IMR-90 (cell line): ENCODE measurements around the gene DSP. TPM values are rescaled to one million over a fixed set of nuclear protein-coding genes. Genes with fewer than 3 reads are reported as not detected.

Source experiments
- ATAC-seq: fragments of 200-7000 bp; cut with Tn5 transposase; 2 replicates; pipeline ENCODE4 v1.9.1; 2020; ENCODE audit warnings: low read depth, mild to moderate bottlenecking, moderate library complexity
- BruUV-seq: library from RNA; stranded (reverse); fragments of 400-500 nt; replicated peaks from 2 replicates; lab custom pipeline; 2021; lab: Mats Ljungman, UMichigan
- CTCF ChIA-PET: fragments of 300-600 bp; formaldehyde crosslinking; extraction: SDS; loops from one replicate; lab custom pipeline; 2021; ENCODE audit warnings: antibody characterized with exemption; lab: Yijun Ruan, JAX
- POLR2A ChIA-PET: fragments of 300-600 bp; sonication (Branson Sonifier 250); formaldehyde crosslinking; loops from one replicate; lab custom pipeline; 2022; ENCODE audit warnings: antibody characterized with exemption; ENCODE audit not compliant: unreplicated experiment; lab: Charles Lee
- DNase-seq: peaks from one replicate; pipeline ENCODE4 v3.0.0; 2013
- H2AFZ ChIP-seq: replicated peaks from 2 replicates; pipeline ENCODE3; 2013; ENCODE audit warnings: low read length, mild to moderate bottlenecking; ENCODE audit not compliant: poor library complexity
- H2AK5ac ChIP-seq: 2 replicates; pipeline ENCODE4 v1.6.1; 2013; ENCODE audit warnings: low read depth, low read length, inconsistent platforms
- H2AK9ac ChIP-seq: replicated peaks from 2 replicates; pipeline ENCODE3; 2013; ENCODE audit warnings: mild to moderate bottlenecking, low read depth, low read length, moderate library complexity; ENCODE audit not compliant: poor library complexity
- H2BK120ac ChIP-seq: 2 replicates; pipeline ENCODE4 v1.6.1; 2013; ENCODE audit warnings: low read depth, low read length, inconsistent platforms
- H2BK15ac ChIP-seq: 3 replicates; pipeline ENCODE4 v1.6.1; 2013; ENCODE audit warnings: low read depth, low read length, inconsistent platforms
- H2BK20ac ChIP-seq: 2 replicates; pipeline ENCODE4 v1.6.1; 2013; ENCODE audit warnings: low read depth, mild to moderate bottlenecking, inconsistent platforms, low read length, moderate library complexity
- H2BK5ac ChIP-seq: 2 replicates; pipeline ENCODE4 v1.6.1; 2013; ENCODE audit warnings: mild to moderate bottlenecking, low read depth, low read length, inconsistent platforms; ENCODE audit not compliant: poor library complexity, severe bottlenecking
- H3K14ac ChIP-seq: replicated peaks from 2 replicates; pipeline ENCODE4 v1.6.1; 2013; ENCODE audit warnings: low read depth, low read length, inconsistent platforms
- H3K18ac ChIP-seq: 2 replicates; pipeline ENCODE4 v1.6.1; 2013; ENCODE audit warnings: low read depth, low read length, control low read depth
- H3K23ac ChIP-seq: 2 replicates; pipeline ENCODE4 v1.6.1; 2013; ENCODE audit warnings: low read depth, low read length, inconsistent platforms
- H3K27ac ChIP-seq: 2 replicates; pipeline ENCODE4 v1.5.1; 2013; ENCODE audit warnings: mild to moderate bottlenecking, control low read depth, low read length; ENCODE audit not compliant: insufficient read depth
- H3K27me3 ChIP-seq: 2 replicates; pipeline ENCODE4 v1.6.1; 2013; ENCODE audit warnings: low read length; ENCODE audit not compliant: control insufficient read depth, insufficient read depth
- H3K36me3 ChIP-seq: 2 replicates; pipeline ENCODE4 v1.6.1; 2013; ENCODE audit warnings: low read length, mixed read lengths; ENCODE audit not compliant: control insufficient read depth, insufficient read depth
- H3K4ac ChIP-seq: 2 replicates; pipeline ENCODE4 v1.6.1; 2013; ENCODE audit warnings: low read depth, low read length, inconsistent platforms
- H3K4me1 ChIP-seq: 2 replicates; pipeline ENCODE4 v1.6.1; 2013; ENCODE audit warnings: low read length, mixed read lengths; ENCODE audit not compliant: control insufficient read depth, insufficient read depth
- H3K4me2 ChIP-seq: 2 replicates; pipeline ENCODE4 v1.6.1; 2013; ENCODE audit warnings: low read depth, mild to moderate bottlenecking, control low read depth, low read length, moderate library complexity
- H3K4me3 ChIP-seq: 2 replicates; pipeline ENCODE4 v1.5.1; 2013; ENCODE audit warnings: low read depth, mild to moderate bottlenecking, control low read depth, low read length, moderate library complexity; ENCODE audit not compliant: insufficient read depth
- H3K56ac ChIP-seq: 2 replicates; pipeline ENCODE4 v1.6.1; 2013; ENCODE audit warnings: low read length, inconsistent platforms; ENCODE audit not compliant: insufficient read depth; ENCODE audit errors: extremely low read depth
- H3K79me1 ChIP-seq, 2 experiments: 2 replicates each; pipeline ENCODE4 v1.6.1; 2013; ENCODE audit warnings: low read length in 2 of 2, inconsistent platforms in 1 of 2, low read depth in 1 of 2
- H3K9ac ChIP-seq: 2 replicates; pipeline ENCODE4 v1.6.1; 2013; ENCODE audit warnings: low read depth, low read length, control low read depth
- H3K9me1 ChIP-seq: 2 replicates; pipeline ENCODE4 v1.6.1; 2013; ENCODE audit warnings: low read length, inconsistent platforms; ENCODE audit not compliant: insufficient read depth
- H3K9me3 ChIP-seq: 2 replicates; pipeline ENCODE4 v1.6.1; 2013; ENCODE audit warnings: low read length; ENCODE audit not compliant: control insufficient read depth, insufficient read depth
- H4K20me1 ChIP-seq: 2 replicates; pipeline ENCODE4 v1.6.1; 2013; ENCODE audit warnings: low read length, inconsistent platforms; ENCODE audit not compliant: insufficient read depth
- H4K5ac ChIP-seq: 2 replicates; pipeline ENCODE4 v1.6.1; 2013; ENCODE audit warnings: mild to moderate bottlenecking, low read depth, low read length, control low read depth
- H4K8ac ChIP-seq, 2 experiments: 2 replicates each; pipeline ENCODE4 v1.6.1; 2013; ENCODE audit warnings: low read depth in 2 of 2, low read length in 2 of 2, control low read depth in 1 of 2, inconsistent platforms in 1 of 2
- H4K91ac ChIP-seq: 2 replicates; pipeline ENCODE4 v1.6.1; 2013; ENCODE audit warnings: low read depth, low read length, inconsistent platforms; ENCODE audit not compliant: insufficient read depth
- CEBPB ChIP-seq: IDR thresholded peaks from 2 replicates; pipeline ENCODE4 v1.6.1; 2012; ENCODE audit warnings: low read depth, low read length, improper control_type of control experiment
- MAFK ChIP-seq: IDR thresholded peaks from 2 replicates; pipeline ENCODE4 v1.6.1; 2012; ENCODE audit warnings: low read depth, low read length, improper control_type of control experiment
- MAZ ChIP-seq: IDR thresholded peaks from 2 replicates; pipeline ENCODE4 v1.6.1; 2012; ENCODE audit warnings: low read depth, mild to moderate bottlenecking, low read length, improper control_type of control experiment, moderate library complexity, borderline replicate concordance
- MXI1 ChIP-seq: IDR thresholded peaks from 2 replicates; pipeline ENCODE4 v1.6.1; 2012; ENCODE audit warnings: low read depth, mild to moderate bottlenecking, low read length, moderate library complexity, borderline replicate concordance
- NFE2L2 ChIP-seq: fragments of 150-350 bp; IDR thresholded peaks from 2 replicates; pipeline ENCODE4 v1.6.1; 2016; ENCODE audit warnings: low read depth, mild to moderate bottlenecking, low read length
- WGBS, 2 experiments: methylation state at CpG; one replicate each; pipeline versions ENCODE4 v1.1.5 to v1.1.7; 2013; ENCODE audit warnings: missing lambda C conversion rate in 2 of 2; ENCODE audit not compliant: insufficient read length in 1 of 2; ENCODE audit errors: extremely low coverage in 2 of 2; 5-methylcytosine and 5-hydroxymethylcytosine counted together
- dilution Hi-C: fragments of 300-500 bp; cut with HindIII; formaldehyde crosslinking; loops from one replicate; pipeline ENCODE4 v1.14.3; 2018; ENCODE audit warnings: low sequenced_read_pairs; ENCODE audit not compliant: unreplicated experiment
- in situ Hi-C: fragments of 300-500 bp; cut with MboI; formaldehyde crosslinking; loops from 3 replicates; pipeline ENCODE4 v1.14.3; 2019; ENCODE audit warnings: low sequenced_read_pairs, inconsistent platforms, mixed read lengths
- intact Hi-C: fragments of 100-400 bp; cut with micrococcal nuclease; formaldehyde crosslinking; loops from 2 replicates; pipeline ENCODE4 v1.10.0; 2022
- polyA plus RNA-seq, 3 experiments: library from polyadenylated mRNA; depleted of rRNA; stranded (reverse); fragments of >200 nt; gene quantifications; 2 replicates each; pipeline ENCODE4 v1.2.3, GENCODE V29; 2012; ENCODE audit warnings: low replicate concordance in 1 of 3
- total RNA-seq: library from RNA; depleted of rRNA; stranded (reverse); fragments of >200 nt; gene quantifications from 2 replicates; pipeline ENCODE4 v1.2.3, GENCODE V29; 2012
- TF ChIP-seq, protein P1 (sequence below): conservative IDR thresholded peaks from 2 replicates; pipeline ENCODE4 v1.5.1; 2012; ENCODE audit warnings: mild to moderate bottlenecking, low read depth, low read length, improper control_type of control experiment
- TF ChIP-seq, protein P2 (sequence below): fragments of 150-350 bp; IDR thresholded peaks from 2 replicates; pipeline ENCODE4 v1.6.1; 2016; ENCODE audit warnings: low read depth, mild to moderate bottlenecking, low read length, moderate library complexity, borderline replicate concordance

Gene DSP
- total and polyA plus RNA-seq, 2 of the 4 experiments (the other 2 are of a cell fraction): 7.1 to 20.1 TPM

DNA sequence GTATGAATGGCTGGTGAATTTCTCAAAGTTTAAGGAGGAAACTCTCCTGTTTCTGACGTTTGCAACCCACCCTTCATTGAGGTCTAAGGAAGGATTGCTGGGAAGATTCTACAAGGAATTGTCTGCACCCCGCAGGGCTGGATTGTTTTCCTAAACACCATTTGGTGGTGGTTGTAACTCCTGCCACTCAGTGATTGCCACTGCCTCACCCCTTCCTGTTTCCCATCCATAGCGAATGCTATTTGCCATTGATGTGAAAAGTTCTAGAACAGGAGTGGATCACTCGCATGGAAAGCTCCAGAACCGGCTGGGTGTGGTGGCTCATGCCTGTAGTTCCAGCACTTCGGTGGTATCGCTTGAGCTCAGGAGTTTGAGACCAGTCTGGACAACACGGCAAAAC, 8.7 kb upstream of the DSP start:
- Histone ChIP-seq H3K4me1 (peaks cover 7% of the 10 kb centered on the region; the same call in 1 of the 2 replicates), H3K9me1 (peaks cover 8% of the 10 kb centered on the region), H3K27ac (no peak overlapping the region), H3K79me1 (0 out of 4 replicates have a peak, but pooled peaks cover 0 to 3% of the 10 kb centered on the region in 2 experiments), H4K5ac (no peak overlapping the region; the same call in 1 of the 2 replicates), H2BK15ac (no peak overlapping the region; the same call in 2 of the 3 replicates), H3K4ac (0 out of 2 replicates have a peak overlapping the region, but pooled peaks have one; percentile 40), H3K27me3 (no peaks in the 10 kb centered on the region), H4K91ac (no peak overlapping the region), H3K9me3 (no peaks in the 10 kb centered on the region), H4K8ac (peak overlapping the region in 1 of 2 experiments; percentile 50; a peak in 1 of 4 replicates), H3K56ac (no peak overlapping the region), H2AK5ac (no peak overlapping the region), H2BK5ac (no peak overlapping the region), H4K20me1 (no peaks in the 10 kb centered on the region), H2BK120ac (no peak overlapping the region; the same call in 1 of the 2 replicates), H2AK9ac (no peak overlapping the region), H3K18ac (no peak overlapping the region), H3K4me2 (no peak overlapping the region), H2AFZ (peak overlapping the region; percentile 4), H3K23ac (peak overlapping the region; percentile 69), H3K9ac (no peak overlapping the region), H3K14ac (no peak overlapping the region), H3K4me3 (no peak overlapping the region), H3K36me3 (no peaks in the 10 kb centered on the region), H2BK20ac (no peak overlapping the region)
- in situ Hi-C loops (no loop called here), intact Hi-C loops (no loop called here), dilution Hi-C loops (no loop called here)
- TF ChIP-seq CEBPB (no peak), MXI1 (no peak), MAZ (no peak), MAFK (no peak), NFE2L2 (no peak)
- TF ChIP-seq, protein P1, sequence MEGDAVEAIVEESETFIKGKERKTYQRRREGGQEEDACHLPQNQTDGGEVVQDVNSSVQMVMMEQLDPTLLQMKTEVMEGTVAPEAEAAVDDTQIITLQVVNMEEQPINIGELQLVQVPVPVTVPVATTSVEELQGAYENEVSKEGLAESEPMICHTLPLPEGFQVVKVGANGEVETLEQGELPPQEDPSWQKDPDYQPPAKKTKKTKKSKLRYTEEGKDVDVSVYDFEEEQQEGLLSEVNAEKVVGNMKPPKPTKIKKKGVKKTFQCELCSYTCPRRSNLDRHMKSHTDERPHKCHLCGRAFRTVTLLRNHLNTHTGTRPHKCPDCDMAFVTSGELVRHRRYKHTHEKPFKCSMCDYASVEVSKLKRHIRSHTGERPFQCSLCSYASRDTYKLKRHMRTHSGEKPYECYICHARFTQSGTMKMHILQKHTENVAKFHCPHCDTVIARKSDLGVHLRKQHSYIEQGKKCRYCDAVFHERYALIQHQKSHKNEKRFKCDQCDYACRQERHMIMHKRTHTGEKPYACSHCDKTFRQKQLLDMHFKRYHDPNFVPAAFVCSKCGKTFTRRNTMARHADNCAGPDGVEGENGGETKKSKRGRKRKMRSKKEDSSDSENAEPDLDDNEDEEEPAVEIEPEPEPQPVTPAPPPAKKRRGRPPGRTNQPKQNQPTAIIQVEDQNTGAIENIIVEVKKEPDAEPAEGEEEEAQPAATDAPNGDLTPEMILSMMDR: no peak
- TF ChIP-seq, protein P2, sequence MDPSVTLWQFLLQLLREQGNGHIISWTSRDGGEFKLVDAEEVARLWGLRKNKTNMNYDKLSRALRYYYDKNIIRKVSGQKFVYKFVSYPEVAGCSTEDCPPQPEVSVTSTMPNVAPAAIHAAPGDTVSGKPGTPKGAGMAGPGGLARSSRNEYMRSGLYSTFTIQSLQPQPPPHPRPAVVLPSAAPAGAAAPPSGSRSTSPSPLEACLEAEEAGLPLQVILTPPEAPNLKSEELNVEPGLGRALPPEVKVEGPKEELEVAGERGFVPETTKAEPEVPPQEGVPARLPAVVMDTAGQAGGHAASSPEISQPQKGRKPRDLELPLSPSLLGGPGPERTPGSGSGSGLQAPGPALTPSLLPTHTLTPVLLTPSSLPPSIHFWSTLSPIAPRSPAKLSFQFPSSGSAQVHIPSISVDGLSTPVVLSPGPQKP: no peak
- CTCF ChIA-PET: no interaction called here
- no TSS peak for BruUV-seq
- DNase-seq (no peak), ATAC-seq (no peak)
- WGBS, 2 experiments: 100% methylated on average over 3 of the region's 8 CpGs; no CpG with 5 or more reads in 1 of the 2 experiments
- POLR2A ChIA-PET: interaction anchor here (0.6 kb wide), 2 partner anchors 8 to 9 kb away, joined by 4 to 12 read pairs; partner anchors contain the start of gene DSP
